ENCODE results near the gene SORCS2.

DNA sequence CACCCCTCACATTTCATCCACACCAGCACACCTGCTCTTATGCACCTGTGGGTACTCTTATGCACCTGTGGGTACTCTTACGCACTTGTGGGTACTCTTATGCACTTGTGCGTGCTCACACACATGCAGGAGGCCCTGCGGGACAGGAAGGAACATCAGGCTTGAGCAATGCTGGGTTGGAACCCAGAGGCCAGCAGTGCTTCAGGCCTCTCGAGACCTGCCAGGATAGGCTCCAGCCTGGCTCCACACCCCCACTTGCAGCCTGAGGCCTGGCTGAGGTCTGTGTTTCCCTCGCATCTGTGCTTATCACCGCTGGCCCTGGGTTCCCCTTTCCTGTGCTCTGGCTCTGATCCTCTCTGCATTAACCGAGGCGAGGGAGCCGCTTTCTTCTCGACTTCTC, 34.7 kb downstream of the SORCS2 start:
- TF ChIP-seq, protein P1, sequence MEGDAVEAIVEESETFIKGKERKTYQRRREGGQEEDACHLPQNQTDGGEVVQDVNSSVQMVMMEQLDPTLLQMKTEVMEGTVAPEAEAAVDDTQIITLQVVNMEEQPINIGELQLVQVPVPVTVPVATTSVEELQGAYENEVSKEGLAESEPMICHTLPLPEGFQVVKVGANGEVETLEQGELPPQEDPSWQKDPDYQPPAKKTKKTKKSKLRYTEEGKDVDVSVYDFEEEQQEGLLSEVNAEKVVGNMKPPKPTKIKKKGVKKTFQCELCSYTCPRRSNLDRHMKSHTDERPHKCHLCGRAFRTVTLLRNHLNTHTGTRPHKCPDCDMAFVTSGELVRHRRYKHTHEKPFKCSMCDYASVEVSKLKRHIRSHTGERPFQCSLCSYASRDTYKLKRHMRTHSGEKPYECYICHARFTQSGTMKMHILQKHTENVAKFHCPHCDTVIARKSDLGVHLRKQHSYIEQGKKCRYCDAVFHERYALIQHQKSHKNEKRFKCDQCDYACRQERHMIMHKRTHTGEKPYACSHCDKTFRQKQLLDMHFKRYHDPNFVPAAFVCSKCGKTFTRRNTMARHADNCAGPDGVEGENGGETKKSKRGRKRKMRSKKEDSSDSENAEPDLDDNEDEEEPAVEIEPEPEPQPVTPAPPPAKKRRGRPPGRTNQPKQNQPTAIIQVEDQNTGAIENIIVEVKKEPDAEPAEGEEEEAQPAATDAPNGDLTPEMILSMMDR (conservative IDR thresholded peaks at IDR 0.05; ENCODE audit: low read length): no peak
- TF ChIP-seq EZH2phosphoT487 (IDR thresholded peaks at IDR 0.05; ENCODE audit: borderline replicate concordance, low read depth, low read length): no peak

Data from OCI-LY7 (cell line).